NCI-H128 (cell line): ENCODE results near the gene HOGA1.

Source experiments
- DNase-seq: peaks from one replicate; lab custom pipeline; 2025; ENCODE audit not compliant: unreplicated experiment; lab: John Stamatoyannopoulos, UW

HOGA1 gene

DNA sequence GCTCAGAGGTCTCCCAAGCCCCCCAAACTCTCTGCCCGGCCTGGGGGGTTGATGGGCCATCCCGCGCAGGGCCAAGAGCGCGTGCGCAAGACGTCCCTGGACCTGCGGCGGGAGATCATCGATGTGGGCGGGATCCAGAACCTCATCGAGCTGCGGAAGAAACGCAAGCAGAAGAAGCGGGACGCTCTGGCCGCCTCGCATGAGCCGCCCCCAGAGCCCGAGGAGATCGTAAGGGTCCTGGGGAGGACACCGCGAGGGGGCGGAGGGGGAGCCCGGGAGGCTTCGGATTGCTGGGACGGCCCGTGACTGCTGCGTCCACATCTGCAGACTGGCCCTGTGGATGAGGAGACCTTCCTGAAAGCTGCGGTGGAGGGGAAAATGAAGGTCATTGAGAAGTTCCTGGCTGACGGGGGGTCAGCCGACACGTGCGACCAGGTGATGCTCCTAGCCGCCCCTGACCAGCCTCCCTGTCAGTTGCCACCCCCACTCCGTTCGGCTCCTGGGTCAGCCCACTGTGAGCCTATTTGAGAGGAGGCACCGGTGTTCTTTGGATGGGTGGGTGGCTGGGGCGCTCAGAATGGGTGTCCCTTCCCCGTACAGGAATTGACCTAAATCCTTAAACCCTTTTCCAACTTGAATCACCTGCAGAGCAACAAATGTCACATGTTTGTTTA, 5.9 kb upstream of the HOGA1 start:
- DNase-seq: no peak

DNA sequence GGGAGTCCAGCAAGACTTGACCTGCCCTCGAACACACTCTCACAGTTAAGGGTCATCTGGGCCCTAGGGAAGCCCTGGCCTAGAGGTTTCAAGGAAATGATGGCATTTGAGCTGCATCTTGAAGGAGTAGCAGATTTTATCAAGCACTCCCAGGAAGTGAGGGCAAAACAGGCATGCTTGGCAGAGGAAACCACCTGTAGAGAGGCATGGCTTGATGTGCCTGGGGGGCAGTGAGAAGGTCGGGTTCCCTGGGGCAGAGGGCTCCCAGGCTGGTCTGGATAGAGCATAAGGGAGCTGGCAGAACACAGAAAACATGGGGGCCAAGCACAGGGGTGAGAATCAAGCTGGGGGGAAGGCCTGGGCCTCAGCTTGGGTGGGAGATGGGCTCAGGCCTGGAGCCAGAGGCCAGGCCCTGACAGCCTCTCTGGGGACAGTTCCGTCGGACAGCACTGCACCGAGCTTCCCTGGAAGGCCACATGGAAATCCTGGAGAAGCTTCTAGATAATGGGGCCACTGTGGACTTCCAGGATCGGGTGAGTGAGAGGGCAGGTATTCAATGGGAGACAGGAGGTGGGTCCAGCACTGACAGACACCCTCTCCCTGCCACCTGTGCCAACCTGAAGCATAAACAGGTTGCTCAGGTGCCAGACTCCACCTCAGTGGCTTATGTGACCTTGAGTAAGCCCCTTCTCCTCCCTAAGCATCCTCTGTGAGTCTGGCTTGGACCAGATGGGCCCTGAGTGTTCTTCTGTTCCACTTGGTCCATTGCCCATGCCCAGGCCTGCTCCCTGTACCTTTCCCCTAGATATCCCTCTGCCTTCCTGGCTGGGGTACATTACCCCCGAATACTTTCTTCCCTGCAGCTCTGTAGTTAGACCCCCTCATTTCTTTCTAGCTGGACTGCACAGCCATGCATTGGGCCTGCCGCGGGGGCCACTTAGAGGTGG, 3.5 kb upstream of the HOGA1 start:
- no peak for DNase-seq

DNA sequence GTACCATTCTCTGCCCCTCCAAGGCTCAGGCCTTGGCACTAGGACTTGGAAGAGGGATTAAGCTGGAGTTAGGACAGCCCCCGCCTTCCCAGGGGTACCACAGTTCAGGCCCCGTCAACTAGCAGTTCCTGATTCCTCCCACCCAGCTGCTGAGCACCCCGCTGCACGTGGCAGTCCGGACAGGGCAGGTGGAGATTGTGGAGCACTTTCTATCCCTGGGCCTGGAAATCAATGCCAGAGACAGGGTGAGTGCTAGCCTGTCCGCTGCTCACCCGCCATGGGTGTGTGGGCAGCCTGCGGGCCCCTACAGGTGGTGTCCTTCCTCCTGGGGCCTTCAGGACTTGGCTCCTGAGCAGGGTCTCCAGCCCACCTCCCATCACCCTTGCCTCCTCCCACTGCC, 2.0 kb upstream of the HOGA1 start:
- no peak for DNase-seq

DNA sequence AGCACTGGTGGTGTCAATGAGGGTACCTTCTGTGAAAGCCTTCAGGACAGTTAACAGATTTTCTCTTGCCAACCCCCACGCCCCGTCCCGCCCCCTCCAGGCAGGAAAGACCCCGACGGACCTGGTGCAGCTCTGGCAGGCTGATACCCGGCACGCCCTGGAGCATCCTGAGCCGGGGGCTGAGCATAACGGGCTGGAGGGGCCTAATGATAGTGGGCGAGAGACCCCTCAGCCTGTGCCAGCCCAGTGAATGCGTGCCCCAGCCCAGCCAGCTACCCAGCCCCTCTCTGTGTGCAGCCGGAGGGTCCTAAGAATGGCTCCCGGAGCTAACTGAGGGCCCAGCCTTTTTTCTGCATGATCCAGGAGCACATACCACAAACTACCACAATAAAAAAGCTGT, 713 bp upstream of the HOGA1 start:
- DNase-seq: no peak

DNA sequence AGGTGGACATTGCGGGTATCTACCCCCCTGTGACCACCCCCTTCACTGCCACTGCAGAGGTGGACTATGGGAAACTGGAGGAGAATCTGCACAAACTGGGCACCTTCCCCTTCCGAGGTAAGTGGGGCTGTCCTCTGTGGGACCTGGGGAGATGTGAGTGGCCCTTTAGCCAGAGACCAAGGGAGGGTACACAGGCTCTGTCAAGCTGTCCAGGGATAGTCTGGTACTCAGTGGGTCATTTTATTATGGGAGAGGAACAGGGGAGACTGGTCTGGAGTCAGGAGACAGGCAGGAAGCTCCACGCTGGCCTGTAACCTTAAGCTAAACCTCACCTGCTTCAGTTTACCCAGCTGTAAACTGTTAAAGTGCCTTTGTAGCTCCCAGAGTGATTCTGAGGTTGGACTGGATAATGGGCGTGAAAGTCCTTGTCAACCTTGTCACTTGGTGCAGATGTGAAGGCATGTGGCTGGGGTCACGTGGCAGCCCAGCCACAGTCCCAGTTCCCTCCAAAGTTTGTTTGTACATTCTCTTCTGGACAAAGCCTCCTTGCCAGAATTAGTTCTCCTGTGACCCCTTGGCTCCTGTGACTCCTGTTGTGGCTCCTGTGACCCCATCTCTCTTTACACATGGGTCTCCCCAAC, 729 bp downstream of the HOGA1 start:
- no peak for DNase-seq

DNA sequence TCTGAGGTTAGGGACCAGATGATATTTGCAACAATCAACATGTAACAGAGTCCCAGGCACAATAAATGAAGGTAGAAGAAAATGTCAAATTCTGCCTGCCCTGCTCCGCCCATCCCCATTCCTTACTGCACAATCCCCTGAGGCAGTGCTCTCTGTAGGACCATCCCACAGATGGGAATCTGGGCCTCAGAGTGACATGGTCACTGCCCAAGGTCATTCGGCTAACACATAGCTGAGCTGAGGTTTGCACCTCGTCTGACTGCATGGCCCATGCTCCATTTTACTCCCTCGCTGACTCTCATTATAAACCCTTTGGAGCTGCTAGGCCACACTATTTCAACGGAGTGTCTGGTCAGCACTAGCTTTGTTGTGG, 1.2 kb downstream of the HOGA1 start:
- no peak for DNase-seq

DNA sequence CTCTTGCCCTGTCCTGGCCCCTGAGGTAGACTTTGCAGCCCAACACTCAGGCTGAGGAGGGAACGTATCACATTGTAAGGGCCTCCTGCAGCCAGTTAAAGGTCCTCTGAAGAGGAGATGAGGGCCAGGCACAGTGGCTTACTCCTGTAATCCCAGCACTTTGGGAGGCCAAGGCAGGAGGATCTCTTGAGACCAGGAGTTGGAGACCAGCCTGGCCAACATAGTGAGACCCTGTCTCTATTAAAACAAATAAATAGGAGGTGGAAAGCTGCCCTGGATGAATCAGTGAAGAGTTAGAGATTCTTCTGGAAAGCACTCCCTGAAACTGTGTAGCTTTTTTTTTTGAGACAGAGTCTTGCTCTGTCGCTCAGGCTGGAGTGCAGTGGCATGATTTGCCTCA, 3.0 kb downstream of the HOGA1 start:
- DNase-seq: no peak

DNA sequence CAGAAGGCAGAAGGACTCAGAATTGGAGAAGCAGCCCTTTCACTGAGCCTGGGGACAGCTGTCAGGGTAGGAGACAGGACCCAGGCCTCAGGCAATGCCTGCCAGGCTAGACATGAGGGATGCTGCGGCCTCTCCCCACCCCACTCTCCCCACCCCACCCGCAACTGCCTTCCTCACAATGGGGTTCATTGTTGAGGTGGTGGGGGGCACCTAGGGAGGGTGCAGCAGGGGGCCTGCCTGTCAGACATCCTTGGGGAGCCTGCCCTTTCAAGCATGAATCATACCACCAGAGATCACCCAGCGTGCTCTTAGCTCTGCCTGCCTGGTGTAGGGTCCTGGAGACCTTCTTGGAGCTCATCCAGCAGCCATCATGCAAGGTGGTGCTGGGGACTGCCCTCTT, 5.3 kb downstream of the HOGA1 start, which contains the start of gene C10orf62:
TSS of gene C10orf62 (plus strand) at position 243 of the 400 bp plus-strand sequence. CDS start 177 bp downstream, outside the sequence.
- no peak for DNase-seq

DNA sequence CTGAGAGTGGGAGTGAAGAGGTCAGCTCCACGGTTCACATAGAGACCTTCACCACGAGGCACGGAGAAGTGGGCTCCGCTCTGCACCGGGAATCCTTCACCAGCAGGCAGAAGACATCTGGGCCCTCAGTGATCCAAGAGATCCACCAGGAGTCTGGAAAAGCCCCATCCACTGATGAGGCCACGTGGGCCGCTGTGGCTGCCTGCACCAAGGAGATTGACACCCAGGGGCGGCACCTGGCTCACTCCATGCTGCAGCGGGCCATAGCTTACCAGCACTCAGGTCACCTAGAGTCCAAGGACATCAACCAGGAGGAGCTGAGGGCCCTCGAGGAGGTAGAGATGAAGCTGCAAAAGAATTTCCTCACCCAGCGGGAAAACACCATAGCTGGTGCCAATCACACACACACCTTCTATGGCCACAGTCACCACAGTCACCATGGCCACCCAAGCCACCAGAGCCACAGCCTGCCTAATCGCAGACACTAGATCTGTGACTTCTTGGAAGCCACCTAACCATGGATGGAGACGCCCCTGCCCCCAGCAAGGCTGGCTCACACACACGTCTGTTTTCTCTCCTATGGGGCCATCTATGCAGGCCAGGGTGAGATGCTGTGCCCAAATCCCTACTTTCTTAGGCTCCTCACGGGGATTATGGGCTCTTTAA, 6.0 kb downstream of the HOGA1 start:
- no peak for DNase-seq

DNA sequence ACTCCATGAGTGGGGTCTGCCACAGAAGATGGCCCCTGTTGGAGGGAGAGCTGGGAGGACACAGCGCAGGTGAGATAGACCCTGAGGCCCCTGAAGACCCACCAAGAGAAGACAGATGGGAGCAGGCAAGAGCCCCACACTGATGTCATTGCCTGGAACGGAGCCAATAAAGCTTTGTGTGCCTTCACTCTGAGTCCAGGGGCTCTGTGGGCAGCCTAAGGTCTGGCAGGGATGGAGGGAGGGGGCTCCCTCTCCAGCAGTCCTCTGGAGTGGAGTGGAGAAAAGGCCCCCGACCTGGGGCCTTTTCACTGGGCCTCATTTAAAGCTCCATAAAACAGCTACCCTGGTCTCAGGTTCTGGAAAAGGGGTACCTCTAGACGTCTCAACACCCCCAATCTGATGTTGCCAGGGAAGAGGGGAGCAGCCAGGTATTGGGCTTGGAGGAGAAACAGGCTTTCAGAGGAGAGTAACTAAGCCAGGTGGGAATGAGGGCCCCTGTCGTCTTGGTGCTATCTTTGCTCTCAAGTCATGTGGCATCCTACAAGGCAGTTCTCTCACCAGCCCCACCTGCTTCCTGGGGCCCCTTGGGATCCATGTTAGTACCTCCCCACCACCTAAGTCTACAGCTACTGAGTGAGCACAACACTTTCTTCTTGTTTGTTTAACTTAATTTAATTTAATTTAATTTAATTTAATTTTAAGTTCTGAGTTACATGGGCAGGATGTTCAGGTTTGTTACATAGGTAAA, 6.7 kb downstream of the HOGA1 start:
- DNase-seq: no peak

DNA sequence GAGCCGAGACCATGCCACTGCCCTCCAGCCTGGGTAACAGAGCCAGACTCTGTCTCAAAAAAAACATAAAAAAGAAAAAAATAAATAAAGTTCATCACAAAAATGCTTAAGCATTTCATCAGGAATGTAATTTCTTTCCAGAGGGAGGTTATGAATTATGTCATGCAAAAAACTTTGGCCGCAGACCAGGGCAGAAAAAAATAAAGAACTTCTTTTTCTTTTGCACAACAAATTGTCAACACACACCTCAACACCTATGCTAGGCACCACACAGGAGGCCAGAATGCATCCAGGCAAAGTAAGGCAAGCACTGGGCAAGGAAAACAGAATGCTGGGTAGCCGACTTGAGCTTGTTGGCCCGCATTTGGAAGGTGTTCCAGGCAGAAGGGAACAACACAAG, 9.2 kb downstream of the HOGA1 start:
- no peak for DNase-seq

DNA sequence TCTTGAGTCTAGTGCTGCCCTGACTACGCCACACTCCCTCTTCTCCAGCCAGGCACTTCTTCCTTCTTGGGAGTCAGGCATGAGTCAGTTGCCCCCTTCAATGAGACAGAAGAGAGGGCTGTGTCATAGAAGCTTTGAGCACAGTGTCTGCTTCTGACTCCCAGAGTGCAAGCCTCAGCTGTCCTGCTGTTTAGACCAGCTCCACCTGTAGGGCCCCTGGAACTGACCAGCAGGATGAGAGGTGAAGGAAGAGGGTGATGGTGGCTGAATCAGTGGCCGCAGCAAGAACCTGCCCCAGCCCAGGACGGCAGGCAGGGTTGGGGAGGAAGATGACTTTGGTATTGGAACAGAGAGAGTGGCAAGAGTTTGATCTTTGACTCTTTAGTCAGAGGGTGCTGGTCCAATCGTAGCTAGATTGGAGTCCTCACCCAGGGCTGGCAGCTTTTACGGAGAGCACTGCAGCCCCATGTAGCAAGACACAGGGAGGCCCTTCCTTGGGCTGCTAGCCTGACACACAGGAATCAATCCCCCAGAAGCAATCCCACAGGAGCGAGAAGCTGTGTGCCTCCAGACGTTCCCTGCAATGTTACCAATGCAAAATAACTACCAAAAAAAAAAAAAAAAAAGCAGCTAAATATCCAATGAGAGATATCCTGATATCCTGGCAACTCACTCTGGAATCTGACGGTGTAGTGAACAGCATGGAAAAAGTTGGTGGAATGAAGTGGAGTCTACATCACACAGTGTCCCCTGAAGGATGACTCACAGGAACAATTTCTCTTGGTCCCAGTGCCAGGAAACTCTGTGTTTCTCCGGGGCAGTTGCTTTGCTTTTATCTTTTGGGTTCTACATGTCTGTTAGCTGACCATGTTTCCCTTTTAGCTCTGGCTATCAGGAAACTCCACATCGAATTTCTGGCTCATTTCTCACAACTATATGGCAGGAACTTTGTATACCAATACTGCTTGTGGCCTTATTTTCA, 12.2 kb downstream of the HOGA1 start:
- DNase-seq: no peak

DNA sequence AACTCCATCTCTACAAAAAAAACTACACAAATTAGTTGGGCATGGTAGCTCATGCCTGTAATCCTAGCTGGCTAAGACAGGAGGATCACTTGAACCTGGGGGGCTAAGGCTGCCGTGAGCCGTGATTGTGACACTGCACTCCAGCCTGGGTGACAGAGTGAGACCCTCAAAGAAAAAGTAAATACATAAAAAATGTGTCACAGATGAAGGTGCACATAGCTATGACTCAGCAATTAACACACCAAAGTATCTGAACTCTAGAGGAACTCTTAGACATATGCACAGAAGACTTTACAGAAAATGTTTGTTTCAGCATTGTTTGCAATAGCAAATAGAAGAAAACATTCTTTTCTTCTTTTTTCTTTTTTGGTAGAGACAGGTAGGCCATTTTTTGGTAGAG, 13.6 kb downstream of the HOGA1 start:
- DNase-seq: no peak

DNA sequence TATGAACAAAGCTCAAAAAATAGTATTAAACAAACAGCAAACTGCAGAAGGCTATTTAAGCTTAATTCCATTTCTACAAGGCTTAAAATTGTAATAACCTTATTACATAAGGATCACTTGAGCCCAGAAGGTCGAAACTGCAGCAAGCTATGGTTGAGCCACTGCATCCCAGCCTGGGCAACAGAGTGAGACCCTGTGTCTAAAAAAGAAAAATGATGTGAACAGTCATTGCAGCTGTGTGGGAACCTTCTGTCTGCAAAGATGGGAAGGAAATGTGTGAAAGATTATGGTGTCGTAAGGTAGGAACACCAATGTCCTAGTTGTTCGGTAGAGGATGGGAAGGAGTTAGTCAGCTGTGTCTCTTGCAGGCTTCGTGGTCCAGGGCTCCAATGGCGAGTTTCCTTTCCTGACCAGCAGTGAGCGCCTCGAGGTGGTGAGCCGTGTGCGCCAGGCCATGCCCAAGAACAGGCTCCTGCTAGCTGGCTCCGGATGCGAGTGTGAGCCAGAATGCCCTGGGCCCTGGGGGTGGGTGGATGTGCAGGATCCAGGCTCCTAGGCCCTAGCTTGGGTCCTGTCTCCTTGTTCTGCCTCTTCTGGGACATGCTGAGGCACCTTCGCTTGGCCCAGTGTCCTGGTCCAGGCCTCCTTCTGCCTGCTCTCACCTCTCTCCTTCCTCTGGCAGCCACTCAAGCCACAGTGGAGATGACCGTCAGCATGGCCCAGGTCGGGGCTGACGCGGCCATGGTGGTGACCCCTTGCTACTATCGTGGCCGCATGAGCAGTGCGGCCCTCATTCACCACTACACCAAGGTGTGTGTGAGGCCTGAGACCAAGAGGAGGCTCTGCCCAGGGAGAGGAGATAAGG, 14.4 kb downstream of the HOGA1 start:
- no peak for DNase-seq

DNA sequence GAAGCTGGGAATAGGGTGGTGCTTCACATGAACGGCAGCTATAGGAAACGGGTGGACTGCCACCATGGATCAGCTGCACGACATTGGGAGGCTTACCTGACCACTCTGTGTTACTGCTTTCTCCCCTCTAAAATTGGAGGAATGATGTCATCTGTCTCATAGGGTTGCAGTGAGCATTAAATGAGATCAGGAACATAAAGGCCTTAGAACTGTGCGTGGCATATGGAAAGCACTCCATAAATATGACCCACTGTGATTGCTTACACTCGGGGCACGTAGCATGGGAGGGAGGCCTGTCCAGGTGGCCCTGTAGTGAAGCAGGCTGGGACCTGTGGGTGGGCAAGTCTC, 15.1 kb downstream of the HOGA1 start:
- DNase-seq: no peak

DNA sequence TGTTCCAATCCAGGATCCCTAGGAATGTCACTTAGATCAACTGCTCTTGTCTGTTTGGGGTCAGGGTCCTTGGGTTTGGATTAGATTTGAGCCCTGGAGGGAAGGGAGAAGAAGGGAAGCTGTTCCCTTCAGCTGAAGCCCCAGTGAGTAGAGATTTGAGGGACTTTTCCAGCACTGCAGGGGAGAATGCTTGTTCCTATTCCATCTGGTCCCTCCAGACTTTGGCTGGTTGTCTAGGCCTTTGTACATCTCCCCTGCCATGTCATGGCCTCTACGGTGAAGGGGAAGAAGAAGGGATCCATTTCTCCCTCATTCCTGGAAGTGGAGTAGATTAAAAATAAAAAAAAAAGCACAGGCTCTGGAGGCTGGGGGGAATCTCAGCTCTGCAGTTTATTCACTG, 16.4 kb downstream of the HOGA1 start:
- DNase-seq: no peak

DNA sequence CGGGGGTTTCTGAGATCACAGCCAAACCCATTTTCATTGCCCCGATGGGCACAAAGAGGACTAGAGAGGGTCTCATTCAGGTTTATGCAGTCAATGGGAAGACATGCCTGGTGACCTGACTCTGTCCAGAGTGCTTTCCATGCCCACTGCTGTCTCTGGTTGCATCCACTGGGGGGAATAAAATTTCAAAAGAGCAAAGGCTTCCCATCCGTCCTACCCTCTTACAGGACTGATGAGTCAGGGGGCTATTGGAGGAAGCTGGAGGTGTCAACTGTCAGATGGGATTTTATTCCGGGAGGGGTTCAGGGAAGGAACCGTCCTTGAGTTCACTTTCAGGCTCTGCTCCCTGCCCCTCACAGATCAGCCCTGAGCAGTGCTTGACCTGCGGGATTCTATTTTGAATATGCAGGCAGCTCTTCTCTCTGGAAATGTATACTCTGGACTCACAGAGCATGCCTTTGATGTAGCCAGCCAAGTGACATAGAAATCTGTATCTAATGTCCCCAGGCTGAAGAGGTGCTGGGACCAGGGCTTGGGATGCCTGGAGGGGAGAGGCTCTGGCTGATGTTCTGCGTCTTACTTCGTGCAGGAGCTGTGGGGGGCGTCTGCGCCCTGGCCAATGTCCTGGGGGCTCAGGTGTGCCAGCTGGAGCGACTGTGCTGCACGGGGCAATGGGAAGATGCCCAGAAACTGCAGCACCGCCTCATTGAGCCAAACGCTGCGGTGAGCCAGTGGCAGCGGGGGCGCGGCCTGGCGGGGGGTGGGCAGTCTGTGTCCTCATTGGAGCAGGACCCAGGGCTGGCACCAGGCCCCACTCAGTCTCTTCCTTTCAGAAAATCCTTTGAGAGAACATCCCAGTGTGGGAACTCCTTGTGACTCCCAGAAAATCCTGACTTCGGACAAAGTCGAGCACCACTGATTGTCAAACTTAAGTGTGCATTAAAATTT, 17.4 kb downstream of the HOGA1 start:
- DNase-seq: no peak
